Fibroblast of pulmonary artery (primary cell): ENCODE results near the gene HRC.
"Not testable (repeated sequence)": the region's sequence is repeated elsewhere in the genome, so short reads cannot be mapped to it uniquely, and the experiment has no call there.

ENCODE experiments used
- DNase-seq: peaks from one replicate; pipeline ENCODE4 v3.0.0-alpha.2; 2010; ENCODE audit warnings: low read depth
- H3K4me3 ChIP-seq: replicated peaks from 2 replicates; pipeline ENCODE4 v1.5.1; 2011; ENCODE audit warnings: low read depth, mild to moderate bottlenecking, control low read depth, low read length, moderate library complexity
- TF ChIP-seq, protein P1 (sequence below): IDR thresholded peaks from 2 replicates; pipeline ENCODE4 v1.5.1; 2011; ENCODE audit warnings: mild to moderate bottlenecking, control low read depth, low read length, inconsistent platforms; ENCODE audit errors: missing control alignments

The HRC gene

DNA sequence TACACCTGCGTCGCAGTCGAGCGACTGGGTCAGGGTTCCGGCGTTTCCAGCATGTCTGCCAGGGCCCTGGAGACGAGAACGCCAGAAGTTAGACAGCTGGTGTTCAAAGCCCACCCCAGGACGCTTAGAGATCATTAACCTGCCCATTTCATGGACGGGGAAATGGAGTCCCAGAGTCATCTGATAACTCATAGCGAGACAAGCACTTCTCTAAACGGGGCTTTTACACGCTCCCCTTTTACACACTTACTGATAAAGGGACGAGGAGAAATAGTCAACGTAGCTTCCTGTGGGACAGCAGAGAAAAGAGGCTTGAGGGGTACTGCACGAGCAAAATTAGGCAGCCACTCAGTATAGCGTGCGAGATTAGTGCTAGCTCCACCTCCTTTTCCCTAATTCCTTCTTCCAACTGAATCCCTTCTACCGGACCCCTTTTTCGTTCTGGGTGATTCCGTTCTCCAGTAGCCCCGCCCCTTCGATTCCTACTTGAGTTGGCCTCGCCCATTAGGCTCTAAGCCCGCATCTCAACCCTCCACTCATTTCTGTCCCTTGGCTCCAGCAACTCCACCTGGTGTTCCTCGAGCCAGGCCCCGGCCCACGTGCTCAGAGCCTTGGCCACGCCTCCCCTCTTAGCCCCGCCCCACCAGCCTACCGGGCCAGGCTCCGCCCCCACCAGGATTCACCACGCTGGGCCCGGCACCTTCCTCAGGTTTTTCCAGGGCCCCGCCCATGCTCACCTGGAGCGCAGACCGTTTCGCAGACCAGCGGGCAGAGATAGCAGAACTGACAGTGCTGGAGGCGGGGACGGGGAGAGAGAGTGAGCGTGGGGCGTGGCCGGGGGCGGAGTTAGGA, 3.7 kb downstream of the HRC start:
- H3K4me3 ChIP-seq, result peak overlapping the region; percentile 85
- TF ChIP-seq, protein P1, sequence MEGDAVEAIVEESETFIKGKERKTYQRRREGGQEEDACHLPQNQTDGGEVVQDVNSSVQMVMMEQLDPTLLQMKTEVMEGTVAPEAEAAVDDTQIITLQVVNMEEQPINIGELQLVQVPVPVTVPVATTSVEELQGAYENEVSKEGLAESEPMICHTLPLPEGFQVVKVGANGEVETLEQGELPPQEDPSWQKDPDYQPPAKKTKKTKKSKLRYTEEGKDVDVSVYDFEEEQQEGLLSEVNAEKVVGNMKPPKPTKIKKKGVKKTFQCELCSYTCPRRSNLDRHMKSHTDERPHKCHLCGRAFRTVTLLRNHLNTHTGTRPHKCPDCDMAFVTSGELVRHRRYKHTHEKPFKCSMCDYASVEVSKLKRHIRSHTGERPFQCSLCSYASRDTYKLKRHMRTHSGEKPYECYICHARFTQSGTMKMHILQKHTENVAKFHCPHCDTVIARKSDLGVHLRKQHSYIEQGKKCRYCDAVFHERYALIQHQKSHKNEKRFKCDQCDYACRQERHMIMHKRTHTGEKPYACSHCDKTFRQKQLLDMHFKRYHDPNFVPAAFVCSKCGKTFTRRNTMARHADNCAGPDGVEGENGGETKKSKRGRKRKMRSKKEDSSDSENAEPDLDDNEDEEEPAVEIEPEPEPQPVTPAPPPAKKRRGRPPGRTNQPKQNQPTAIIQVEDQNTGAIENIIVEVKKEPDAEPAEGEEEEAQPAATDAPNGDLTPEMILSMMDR, result no peak
- DNase-seq, result peak; percentile 33

DNA sequence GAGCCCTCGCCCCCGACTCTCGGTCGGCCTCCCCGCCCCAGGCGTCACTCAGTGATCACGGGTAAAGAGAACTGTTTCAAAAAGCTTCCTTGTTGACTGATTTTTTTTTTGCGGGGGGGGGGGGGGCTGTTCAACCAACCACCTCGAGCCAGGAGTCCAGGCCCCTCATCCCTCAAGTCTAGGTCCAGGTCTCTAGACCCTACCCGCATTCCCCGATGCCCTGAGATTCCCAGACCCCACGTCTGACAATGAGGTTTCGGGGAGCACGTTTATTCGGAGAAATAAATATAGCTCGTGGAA, 4.3 kb downstream of the HRC start:
- no peak for DNase-seq
- H3K4me3 ChIP-seq, result peak overlapping the region; percentile 85
- TF ChIP-seq, protein P1, result no peak

DNA sequence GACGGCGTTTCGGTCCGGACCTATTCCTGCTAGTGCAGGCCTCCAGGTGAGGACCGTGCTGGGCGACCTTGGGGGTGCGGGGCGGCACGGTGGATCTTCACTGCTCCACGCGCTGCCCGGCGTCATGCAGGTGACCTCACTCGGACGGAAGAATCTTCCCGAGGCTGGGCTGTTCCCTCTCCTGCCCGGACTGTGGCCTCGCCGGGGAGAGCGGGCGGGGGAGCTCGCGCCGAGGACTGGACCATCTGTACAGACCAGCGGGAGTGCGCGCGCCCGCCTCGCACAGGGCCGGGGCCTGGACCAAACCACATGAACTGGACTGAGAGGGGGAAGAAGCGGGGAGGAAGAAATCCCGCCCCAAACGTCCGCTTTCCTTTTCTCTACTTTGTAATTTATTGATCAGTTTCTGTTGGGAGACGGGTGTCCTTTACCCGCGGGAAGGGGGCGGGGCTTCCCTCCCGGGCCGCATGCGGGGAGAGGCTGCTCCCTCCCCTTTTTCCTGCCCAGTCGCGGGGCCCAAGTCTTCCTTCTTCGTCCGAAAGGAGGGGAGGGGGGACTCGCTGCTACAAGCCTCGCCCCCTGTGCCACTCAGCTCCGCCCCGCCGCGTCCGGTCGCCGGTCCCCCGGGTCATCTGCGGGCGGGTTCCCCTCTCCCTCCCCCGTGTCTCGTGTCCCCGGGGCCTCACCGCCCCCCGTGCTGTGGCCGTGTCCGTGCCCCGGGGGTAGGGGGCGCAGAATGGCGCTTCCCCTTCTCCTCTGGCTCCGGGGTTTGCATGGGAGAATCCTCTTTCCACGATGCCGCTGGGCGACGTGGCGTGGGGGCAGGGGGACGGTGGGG, 4.9 kb downstream of the HRC start:
- H3K4me3 ChIP-seq, result peak overlapping the region; percentile 85
- peak; percentile 72 for DNase-seq
- TF ChIP-seq, protein P1, result no peak

DNA sequence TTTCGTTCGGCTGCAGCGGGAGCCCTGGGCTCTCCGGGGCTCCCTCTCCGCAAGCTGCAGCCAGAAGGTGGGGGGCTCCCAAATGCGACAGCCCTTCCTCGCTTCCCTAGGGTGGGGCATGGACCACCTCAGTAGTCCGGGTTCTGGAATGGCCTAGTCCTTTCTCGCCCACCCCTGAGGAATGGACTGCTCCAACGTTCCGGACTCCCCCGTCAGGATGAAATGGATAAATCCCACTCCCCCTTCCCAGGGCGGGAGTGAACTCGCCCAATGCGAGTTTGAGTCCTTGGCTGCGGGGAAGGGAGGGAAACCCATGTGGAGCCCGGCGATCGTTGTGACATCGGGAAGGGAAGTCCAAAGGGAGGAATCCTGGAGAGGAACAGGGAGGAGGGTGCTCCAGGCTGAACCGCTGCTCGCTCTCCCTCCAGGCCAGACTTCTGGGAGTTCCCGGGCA, 5.5 kb downstream of the HRC start:
- peak; percentile 91 for DNase-seq
- TF ChIP-seq, protein P1, result no peak
- H3K4me3 ChIP-seq, result peak overlapping the region; percentile 85

DNA sequence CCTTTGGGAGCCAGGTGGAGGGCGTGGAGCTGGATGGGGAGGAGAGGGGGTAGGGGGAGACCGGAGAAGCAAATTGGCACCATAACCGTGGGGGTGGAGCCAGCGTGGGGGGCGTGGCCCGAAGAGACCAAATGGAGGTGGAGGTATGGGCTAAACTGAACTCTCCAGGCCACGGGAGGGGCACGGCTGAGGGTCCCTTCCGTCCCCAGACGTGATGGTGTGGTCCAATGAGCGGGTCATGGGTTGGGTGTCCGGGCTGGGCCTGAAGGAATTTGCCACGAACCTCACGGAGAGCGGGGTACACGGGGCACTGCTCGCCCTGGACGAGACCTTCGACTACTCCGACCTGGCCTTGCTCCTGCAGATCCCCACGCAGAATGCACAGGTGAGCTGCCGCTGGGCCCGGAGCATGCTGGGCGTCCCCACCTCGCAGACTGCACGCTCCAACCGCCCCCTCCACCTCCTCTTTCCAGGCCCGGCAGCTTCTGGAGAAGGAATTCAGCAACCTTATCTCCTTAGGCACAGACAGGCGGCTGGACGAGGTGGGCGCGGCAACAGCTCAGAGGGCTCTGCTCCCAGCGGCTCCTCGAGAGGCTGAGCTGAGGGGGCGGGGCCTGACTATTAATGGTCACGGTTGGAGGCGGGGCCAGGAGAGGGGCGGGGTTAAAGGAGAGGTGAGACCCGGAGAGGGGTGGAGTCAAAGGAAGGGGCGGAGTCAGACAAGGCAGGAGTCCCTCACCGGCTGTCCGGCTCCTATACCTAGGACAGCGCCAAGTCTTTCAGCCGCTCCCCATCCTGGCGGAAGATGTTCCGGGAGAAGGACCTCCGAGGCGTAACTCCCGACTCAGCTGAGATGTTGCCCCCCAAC, 6.2 kb downstream of the HRC start:
- H3K4me3 ChIP-seq, result peak overlapping the region; percentile 85
- TF ChIP-seq, protein P1, result no peak
- peak; percentile 94 for DNase-seq

DNA sequence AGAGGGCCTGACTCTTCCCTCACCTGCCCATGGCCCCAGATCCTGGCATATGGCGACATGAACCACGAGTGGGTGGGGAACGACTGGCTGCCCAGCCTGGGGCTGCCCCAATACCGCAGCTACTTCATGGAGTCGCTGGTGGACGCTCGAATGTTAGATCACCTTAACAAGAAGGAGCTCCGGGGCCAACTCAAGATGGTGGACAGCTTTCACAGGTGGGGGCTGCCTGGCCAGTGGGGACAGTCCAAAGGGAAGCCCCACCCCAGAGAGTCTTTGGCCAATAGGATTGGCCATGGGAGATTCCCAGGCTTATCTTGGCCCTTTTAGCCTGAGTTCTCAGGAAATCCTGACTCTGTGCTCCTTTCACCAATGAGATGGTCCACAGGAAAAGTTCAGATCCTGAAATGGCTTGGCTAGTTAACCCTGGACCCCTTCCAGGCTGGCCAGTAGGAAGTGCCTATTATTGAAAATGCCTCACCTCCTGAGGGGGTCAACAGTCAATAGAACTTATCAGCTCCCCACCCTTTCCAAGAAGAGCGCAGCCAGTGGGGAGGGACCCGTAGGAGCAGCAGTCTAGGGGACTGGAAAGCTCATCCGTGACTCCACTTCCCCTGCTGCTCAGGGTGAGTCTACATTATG, 7.0 kb downstream of the HRC start:
- DNase-seq, result no peak
- TF ChIP-seq, protein P1, result no peak
- H3K4me3 ChIP-seq, result no peak overlapping the region

DNA sequence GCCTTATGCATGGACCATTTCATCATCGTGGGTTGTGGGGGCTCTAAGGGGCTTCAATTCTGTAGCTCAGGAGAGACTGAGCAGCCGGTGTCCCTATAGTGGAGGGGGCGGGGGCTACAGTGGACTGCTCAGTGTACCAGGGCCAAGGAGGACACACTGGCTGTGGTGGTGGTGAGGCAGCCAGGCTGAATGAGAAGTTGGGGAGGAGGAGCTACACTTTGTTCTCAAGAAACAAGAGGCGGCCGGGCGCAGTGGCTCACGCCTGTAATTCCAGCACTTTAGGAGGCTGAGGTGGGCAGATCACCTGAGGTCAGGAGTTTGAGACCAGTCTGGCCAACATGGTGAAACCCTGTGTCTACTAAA, 8.8 kb downstream of the HRC start:
- not testable (repeated sequence) for H3K4me3 ChIP-seq, DNase-seq
